CD1c-positive myeloid dendritic cell (primary cell): ENCODE measurements around the gene LRRC31.
A peak's percentile ranks its signal among the peaks of the same experiment; 100 is the strongest.

Experiments
- DNase-seq: peaks from one replicate; pipeline ENCODE4 v3.0.0-alpha.2; 2016; ENCODE audit errors: extremely low spot score

The LRRC31 gene

DNA sequence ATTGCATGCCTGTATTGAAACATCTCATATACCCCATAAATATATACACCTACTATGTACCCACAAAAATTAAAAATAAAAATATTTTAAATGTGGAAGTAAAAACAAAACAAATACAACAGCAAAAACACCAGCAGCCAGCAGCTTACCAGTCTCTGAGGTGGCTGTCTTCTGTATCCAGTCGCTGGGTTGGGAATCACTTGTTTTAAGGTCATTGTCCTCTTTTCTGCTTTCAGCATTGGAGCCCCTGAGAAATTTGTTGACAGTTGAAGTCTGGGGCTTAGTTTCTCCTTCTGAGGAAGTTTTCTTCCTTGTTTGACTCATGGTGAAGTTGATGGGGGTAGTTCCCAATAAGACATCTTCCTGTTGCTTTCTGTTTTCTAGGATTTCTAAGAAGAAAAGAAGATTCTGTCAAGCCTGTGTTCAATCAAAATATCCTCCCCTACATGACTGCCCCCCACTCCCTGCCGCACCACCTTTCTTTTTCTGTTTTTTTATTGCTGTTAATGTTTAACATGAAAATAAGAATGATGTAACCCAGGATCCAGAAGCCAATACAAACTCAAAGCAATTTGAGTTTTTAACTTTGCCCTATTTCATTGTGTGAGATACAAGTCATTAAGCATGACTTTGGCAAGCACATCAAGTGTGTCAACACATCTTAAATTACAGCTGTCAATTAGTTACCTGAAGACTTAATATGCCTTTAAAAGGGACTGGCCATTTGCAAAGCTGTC lies at the start of gene LRRC31:
LRRC31 (minus strand) TSS at position 452 of the 737 bp plus-strand sequence; CDS start at position 324, 128 bp downstream.
- no peak for DNase-seq

DNA sequence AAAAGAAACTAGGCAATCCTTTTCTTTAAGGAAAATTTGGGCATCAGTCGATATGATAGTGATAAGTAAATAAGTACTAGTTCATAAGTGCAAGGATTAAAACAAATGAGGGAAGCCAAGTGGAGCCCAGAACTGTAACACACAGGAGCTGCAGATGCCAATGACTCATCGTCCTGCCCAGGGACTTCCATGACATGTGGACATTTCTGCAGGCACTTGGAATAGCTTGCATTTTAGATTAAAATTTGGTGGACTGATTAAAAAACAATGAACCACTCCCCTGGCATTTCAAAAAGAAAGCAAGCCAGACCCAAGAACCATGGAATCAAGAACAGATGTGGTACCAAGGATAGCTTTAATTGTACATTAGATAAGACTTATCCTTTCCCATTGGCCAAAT lies 44.6 kb upstream of the LRRC31 start:
- no peak for DNase-seq

DNA sequence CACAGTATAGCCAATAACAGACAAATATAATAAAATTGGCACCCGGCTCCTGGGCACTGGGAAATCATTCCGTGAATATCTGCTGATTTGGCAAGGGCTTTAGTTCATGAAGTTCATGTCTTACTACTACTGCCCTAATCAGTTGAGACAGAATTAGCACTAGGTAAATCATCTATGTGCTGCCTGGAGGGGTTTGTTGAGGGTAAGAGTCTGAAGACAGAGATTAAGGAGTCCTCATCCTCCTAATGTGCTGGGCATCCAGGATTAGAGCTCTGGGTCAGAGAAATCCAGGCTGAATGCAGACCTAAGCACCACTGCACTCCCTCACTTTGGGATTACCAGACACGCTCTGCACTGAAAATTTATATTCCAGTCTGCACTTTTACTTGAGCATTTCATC lies 43.6 kb upstream of the LRRC31 start:
- no peak for DNase-seq

DNA sequence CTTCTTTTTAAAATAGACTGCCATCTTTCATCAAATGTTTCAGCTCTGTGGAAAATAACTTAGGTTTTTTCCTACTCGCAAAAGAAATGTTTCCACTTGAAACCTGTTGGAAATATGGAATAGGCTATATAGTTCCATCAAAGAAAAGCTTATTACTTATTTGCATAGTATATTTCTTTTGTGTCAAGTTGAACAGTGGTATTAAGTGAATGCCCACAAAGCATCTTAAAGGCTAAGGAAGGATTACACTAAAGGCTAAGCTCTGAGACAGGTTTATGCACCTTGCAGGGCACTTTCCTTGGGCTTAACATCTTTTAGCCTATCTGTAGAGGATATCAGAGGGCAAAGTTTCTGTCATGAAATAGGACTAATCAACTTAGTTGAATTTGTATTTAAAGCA lies 41.5 kb upstream of the LRRC31 start, which contains the start of gene SAMD7:
SAMD7 (plus strand) TSS at position 301 of the 400 bp plus-strand sequence. CDS start 7,927 bp downstream, outside the sequence.
- DNase-seq: no peak

DNA sequence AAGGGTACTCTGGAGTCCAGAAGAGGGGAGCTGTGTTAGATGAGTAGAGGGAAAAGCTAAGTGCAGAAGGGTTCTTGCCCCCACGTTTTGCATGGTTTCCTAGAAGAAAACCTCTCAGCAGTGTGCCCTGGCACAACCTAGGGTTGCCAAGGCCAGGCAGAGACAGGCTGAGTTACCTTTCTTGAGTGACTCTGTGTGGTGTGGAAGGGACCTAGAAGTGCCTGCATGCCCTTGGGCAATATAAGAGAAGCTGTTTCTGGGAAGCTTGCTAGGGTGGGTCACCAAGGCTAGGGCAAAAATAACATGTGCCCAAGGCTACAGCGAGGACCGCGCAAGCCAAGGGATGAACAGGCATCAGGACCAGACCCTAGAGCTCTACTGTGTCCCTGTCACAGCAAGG lies 38.2 kb upstream of the LRRC31 start:
- DNase-seq: no peak

DNA sequence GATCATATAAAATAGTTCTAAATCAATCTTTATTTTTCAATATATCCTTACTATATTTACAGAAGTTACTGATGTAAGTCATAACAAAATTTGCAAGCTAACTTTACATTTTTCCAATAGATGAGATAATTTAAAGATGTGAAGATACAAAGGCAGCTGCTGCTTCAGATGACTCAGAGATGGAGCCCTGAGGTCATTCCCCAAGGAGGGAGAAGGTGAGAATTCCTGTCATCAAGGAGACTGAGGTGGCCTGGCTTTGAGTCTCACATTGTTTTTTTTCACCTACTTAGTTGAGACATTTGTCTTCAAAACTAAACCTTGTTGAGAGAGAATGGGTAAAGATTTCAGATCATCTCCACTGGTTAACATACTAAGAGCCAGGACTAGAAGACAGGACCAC lies 37.7 kb upstream of the LRRC31 start:
- DNase-seq: no peak

DNA sequence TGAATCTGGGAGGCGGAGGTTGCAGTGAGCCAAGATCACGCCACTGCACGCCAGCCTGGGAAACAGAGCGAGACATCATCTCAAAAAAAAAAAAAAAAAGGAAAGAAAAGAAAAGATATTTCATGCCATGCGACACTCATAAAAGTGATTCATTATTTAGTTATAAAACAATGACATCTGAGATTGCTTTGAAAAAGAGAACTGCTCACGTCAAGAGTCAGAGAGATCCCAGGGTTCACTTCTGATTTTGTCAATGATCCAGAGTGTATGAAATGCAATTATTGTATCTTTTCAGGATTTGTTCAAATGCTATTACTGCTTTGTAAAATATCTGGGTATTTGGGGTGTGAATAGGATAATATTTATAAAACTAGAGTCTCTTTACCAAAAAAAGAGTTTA lies 35.7 kb upstream of the LRRC31 start:
- DNase-seq: no peak

DNA sequence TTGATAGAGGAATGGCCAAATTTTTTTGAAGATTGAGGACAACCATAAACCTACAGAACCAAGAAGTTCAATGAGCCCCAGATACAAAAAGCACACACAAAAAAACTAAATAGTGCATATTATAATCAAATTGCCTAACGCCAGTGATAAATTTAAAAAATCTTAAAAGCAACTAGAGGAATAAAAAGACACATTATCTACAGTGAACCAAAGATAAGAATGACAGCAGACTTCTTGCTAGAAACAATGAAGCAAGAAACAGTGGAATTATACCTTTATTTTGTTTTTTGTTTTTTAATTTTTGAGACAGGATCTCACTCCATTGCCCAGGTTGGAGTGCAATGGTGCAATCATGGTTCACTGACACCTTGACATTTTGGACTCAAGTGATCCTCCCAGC lies 31.7 kb upstream of the LRRC31 start:
- no peak for DNase-seq

DNA sequence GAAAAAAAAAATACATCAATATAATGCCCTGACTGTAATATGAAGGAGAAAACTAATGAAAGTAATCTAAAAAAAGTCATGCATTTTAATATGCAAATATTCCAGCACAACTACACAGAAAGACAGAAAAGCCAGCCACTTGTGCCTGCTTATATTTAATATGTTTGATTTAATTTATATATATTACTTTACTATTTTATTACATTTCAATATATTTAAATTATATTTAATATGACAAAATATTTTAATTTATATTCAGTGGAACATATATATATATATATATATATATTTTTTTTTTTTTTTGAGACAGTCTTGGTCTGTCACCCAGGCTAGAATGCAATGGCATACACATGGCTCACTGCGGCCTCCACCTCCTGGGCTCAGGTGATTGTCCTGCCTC lies 27.5 kb upstream of the LRRC31 start:
- no peak for DNase-seq

DNA sequence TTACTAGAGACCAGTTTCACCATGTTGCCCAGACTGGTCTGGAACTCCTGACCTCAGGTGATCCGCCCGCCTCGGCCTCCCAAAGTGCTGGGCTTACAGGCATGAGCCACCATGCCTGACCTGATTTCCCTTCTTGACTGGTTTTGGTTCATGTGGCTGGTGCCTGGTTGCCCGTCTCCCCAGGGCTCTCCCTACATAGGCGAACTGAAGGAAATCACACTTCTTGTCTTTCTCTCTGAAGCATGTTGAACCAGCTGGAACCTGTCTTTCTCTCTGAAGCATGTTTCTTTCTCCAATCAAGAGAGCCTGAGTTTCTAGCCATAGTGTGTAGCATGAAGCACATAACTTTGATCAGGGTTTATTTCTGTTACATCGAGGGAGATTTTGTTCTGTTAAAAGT lies 25.3 kb upstream of the LRRC31 start:
- no peak for DNase-seq

DNA sequence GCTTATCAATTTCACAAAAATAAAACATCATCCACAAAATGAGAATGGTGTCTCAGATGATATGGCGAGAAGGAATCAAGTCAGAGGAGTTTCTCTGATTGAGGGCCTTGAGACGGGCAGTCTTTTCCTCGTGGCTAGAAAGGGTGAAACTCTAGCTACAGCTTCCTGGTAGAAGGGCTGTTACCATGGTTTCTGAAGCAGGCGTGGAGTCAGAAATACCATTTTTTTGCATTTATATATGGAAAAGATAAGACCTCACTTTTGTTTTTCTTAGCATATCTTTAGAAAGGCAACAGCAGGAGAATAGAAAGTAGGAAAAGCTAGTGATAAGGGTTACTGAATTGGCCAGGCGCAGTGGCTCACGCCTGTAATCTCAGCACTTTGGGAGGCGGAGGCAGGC lies 24.4 kb upstream of the LRRC31 start:
- DNase-seq: no peak

DNA sequence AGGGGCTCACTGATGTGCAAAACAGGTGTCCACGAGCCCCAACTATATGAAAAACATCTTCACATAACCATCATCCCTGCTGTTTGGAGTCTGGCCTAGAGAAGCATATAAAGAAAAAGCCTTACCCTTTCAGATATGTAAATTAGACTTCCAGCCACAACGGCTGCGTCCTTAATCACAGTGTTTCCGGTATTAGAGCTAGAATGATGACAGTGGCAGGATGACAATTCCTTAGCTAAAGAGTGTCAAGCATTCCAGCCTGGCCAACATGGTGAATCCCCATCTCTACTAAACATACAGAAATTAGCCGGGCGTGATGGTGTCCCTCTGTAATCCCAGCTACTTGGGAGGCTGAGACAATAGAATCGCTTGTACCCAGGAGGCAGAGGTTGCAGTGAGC lies 22.2 kb upstream of the LRRC31 start:
- no peak for DNase-seq

DNA sequence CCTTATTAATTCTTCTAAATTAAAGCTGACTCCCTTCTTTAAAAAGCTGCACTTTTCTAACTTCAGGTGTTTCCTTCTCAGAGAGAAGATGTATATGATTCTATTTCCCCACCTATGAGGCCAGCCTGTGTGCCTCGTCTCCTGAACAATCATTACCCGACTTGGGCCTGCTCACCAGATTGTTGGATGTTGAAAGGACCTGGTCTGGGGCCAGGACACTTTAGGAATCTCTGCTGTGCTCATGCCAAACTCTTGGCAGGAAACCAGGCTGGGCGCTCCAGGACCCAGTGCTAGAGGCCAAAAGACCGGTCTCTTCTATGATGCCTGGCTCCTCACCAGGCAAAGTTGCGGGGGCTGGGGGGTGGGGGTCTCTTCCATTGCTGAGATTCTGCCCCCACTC lies 16.9 kb upstream of the LRRC31 start:
- no peak for DNase-seq

DNA sequence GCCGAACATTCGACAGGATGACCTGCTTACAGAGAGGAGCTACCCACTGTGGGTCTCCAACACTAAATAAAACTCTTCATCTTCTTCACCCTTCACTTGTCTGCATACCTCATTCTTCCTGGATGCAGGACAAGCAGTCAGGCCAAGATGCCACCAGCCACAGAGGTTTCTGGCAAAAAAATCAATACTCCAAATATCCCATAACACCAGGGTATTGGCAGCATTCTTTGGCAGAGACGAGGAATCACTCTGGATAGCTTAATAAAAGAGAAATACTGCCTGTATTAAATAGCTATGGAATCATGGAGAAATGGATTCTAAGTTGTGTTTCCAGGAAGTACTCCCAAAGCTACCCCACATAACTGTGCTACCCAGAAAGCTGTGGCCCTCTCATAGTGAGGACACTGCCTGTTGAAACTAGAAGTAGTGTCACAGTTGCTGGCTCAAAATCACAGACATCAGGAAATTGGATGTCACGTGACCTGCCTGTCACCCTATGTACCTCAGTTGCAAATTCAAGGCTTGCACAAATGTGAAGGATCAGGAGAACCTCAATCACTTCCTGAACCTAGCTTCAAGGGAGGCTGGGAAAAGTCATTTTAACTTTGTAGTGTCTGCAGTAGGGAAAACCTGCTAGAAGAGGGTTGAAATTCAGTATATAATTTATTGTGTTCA lies 11.0 kb upstream of the LRRC31 start:
- no peak for DNase-seq

DNA sequence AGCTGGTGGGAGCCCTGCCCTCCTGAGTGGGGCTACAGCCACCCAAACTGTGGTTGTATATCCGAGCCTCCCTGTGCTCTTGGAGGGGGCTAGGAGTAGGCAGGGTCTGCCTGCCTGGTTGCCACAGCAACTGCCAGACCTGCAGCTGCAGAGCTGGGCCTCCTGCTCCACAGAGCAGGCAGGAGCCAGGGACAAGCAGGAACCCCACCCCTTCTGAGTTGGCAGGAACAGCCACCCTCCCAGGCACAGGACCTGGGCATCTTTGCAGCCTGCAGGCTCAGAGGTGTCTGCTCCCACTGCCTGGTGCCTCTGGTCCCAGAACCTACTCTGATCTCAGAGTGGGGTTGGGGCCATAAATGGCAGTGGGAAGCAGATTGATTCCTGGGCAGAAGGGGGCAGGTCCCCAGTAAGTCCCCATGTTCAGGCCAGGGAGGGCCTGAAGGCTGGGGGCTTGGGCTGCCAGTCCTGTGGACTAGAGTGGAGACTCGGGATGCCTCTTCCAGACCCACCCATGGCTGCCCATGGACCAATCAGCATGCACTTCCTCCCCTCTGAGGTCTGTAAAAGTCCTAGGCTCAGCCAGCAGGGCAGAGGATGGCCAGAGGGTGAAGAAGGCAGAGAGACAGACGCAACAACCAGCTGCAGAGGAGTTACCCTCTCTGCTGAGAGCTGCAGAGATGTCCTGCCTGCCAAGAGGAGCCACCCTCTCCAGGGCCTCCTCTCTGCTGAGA lies 10.3 kb upstream of the LRRC31 start:
- no peak for DNase-seq

DNA sequence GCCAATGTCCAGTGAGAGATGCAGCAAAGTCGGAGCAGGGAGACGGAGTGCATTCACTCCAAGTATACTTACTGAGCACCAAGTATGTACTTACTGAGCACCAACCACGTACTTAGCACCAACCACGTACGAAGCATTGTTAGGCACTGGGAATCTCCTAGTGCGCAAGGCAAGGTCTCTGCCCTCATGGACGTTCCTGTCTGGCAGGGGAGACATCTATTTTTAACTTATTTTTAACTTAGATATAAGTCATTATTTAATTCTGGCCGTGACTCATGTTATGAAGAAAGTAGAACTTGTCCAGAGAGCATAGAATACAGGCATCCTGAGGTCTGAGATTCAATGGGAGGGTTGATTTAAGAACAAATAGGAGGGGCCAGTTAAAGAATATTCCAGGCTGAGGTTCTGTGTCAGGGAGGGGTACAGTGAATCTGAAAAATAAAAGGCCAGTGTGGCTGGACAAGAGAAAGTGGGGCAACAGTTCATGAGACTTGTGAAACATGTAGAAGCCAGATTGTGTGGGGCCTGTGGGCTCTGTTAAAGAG lies 9.3 kb upstream of the LRRC31 start:
- DNase-seq: no peak

DNA sequence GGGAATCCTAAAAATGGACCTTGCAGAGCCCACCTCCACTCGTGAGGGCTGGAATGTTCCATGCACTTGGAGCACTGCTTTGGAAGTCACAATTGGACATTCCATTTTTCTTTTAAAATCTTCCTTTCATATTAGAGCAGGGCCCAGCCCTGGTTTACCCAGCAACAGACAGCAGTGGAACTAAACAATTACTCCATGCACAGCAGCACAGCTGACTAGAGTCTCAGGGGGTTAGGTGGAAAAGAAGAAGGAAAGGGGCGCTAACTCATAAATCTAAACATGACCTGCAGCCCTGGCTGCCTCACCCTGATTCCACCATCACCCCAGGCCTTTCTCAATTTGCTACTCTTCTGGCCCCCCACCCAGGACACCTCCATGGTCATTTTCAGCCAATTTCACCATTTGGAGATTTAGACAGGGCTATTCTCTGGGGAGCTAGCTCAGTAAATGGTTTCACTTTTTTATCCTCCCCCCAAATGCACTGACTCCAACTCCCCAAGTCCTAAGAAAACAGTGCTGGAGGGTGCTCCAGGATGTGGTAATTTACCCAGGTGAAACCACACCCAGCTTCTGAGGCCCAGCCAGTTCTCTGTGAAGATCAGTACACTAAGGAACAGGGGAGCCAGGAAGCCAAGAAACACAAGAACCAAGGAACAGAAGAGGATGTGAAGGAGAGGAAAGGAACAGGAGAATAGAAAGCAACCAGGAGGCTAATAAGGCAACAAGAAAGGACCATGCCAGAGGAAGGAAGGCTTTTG lies 1.6 kb upstream of the LRRC31 start:
- no peak for DNase-seq

DNA sequence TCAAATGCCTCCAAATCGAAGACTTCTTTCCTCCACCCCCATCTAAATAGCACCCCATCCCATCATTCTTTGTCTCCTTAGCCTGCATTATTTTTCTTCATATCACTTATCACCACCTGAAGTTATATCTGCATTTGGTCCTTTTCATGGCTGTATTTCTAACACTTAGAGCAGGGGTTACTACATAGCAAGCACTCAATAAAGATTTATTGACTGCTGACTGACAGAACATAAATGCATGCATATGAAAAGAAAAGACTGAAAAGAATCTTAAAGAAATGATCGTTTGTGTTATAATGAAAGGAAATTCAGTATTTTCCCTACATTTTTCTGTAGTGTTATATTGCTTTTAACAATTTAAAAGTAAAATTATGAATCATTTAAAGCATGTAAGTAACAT lies 1.4 kb downstream of the LRRC31 start:
- DNase-seq: no peak

DNA sequence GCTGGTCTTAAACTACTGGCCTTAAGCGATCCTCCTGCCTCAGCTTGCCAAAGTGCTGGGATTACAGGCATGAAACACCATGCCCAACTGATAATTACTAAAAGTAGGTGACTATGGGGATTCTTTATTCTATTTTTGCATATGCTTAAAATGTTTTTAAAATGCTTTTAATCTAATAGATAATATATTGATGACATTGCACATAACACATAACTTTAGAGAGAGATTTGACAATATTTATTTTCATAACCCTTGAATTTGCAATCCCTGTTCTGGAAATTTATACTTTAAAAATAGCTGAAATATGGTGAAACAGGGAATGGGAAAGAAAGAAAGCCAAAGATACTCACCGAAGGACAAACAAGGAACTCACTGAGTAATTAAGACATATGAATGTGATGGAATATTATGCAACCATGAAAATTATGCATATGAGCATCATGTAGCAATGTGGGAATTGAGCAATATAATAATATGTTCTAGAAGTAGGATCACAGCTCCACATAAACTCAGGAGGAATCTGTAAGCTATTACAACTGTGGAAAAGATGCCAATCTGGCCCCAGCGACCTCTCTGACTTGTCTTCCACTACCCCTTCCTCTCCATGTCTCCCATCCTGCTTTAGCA lies 2.0 kb downstream of the LRRC31 start:
- no peak for DNase-seq

DNA sequence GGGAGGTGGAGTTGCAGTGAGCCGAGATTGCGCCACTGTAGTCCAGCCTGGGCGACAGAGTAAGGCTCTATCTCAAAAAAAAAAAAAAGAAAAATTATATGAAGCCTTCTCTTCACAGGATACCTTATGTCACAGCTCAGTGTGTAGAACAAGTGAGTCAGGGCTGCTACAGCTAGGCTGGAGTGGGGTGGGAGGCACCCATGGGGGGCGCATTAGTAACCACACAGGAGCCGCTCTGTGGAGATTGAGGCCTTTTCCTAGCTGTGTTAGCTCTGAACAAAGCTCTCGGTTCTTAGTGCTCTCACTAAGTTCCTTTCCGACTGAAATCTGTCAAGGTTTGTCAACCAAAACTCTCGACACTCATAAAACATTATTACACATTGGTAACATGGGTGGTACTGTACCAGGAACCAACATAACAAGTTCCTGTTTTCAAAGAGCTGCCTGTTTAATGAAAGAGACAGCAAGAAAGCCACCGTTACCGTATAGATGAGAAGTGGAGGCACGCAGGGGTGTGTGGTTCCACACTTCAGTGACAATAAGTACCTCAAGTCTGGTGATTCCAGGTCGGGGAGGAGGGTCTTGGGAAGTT lies 4.5 kb downstream of the LRRC31 start:
- peak; percentile 58 for DNase-seq

DNA sequence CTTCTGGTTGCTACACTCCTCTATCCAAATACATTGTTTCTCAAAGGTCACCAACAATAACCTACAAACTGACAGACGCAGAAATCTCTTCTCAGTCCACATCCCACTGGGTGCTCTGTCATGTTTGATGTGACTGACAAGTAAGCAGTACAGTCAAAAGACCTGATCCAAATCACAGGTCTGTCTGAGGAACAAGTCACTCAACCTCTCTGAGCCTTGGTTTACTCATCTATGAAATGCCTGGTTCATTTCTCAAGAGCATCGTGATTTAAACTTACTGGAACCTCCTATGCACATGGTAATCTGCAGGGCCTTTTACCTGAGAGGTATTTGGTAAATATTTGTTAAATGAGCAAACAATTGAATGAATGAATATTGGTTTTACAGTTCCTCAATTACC lies 5.5 kb downstream of the LRRC31 start:
- DNase-seq: no peak
